Mesenchymal stem cell (in vitro differentiated cells and primary cell): Measurements from ENCODE around the gene BTBD17.
A peak's percentile ranks its signal among the peaks of the same experiment; 100 is the strongest.

Experiments
- DNase-seq: peaks from one replicate; pipeline ENCODE4 v3.0.0-alpha.2; 2013
- H2AFZ ChIP-seq: one replicate; pipeline ENCODE4 v1.6.1; 2013; ENCODE audit warnings: low read depth, mild to moderate bottlenecking, control low read depth, inconsistent platforms, low read length, moderate library complexity
- H2AK5ac ChIP-seq: 2 replicates; pipeline ENCODE4 v1.6.1; 2013; ENCODE audit warnings: low read length, moderate library complexity, mild to moderate bottlenecking, inconsistent platforms; ENCODE audit not compliant: severe bottlenecking
- H2BK120ac ChIP-seq: one replicate; pipeline ENCODE4 v1.6.1; 2013; ENCODE audit warnings: low read depth, mild to moderate bottlenecking, inconsistent platforms, low read length, moderate library complexity
- H2BK12ac ChIP-seq, 2 experiments: one replicate each; pipeline ENCODE4 v1.6.1; 2013; ENCODE audit warnings: inconsistent platforms in 2 of 2, low read length in 2 of 2, mild to moderate bottlenecking in 2 of 2, moderate library complexity in 2 of 2, control low read depth in 1 of 2
- H2BK15ac ChIP-seq: one replicate; pipeline ENCODE4 v1.6.1; 2013; ENCODE audit warnings: mild to moderate bottlenecking, low read depth, inconsistent platforms; ENCODE audit not compliant: poor library complexity, severe bottlenecking
- H2BK5ac ChIP-seq: 2 replicates; pipeline ENCODE4 v1.6.1; 2013; ENCODE audit warnings: low read depth, mild to moderate bottlenecking, low read length, control low read depth, inconsistent platforms; ENCODE audit not compliant: poor library complexity, severe bottlenecking
- H3K14ac ChIP-seq, 2 experiments: one replicate each; pipeline ENCODE4 v1.6.1; 2013; ENCODE audit warnings: inconsistent platforms in 2 of 2, low read length in 2 of 2, control low read depth in 1 of 2, mild to moderate bottlenecking in 1 of 2, moderate library complexity in 1 of 2
- H3K18ac ChIP-seq, 2 experiments: one replicate each; pipeline ENCODE4 v1.6.1; 2013; ENCODE audit warnings: inconsistent platforms in 2 of 2, low read length in 2 of 2, control low read depth in 1 of 2, low read depth in 1 of 2, mild to moderate bottlenecking in 1 of 2
- H3K23ac ChIP-seq, 2 experiments: one replicate each; pipeline ENCODE4 v1.6.1; 2013; ENCODE audit warnings: inconsistent platforms in 2 of 2, low read length in 2 of 2, mild to moderate bottlenecking in 2 of 2, moderate library complexity in 2 of 2, control low read depth in 1 of 2
- H3K27ac ChIP-seq: 2 replicates; pipeline ENCODE4 v1.5.1; 2013; ENCODE audit warnings: mild to moderate bottlenecking, moderate library complexity, low read length, control low read depth, inconsistent platforms; ENCODE audit not compliant: poor library complexity, severe bottlenecking
- H3K27me3 ChIP-seq, 2 experiments: 2 replicates each; pipeline versions ENCODE4 v1.6.1 to v1.7.0; 2013; ENCODE audit warnings: low read length in 2 of 2, mild to moderate bottlenecking in 2 of 2, moderate library complexity in 2 of 2, control low read depth in 1 of 2, inconsistent platforms in 1 of 2; ENCODE audit not compliant: control insufficient read depth in 1 of 2, insufficient read depth in 1 of 2
- H3K36me3 ChIP-seq, 2 experiments: 2 replicates each; pipeline versions ENCODE4 v1.6.1 to v1.7.0; 2013; ENCODE audit warnings: low read length in 2 of 2, control low read depth in 1 of 2, inconsistent platforms in 1 of 2, low read depth in 1 of 2, mild to moderate bottlenecking in 1 of 2; ENCODE audit not compliant: insufficient read depth in 2 of 2, control insufficient read depth in 1 of 2
- H3K4ac ChIP-seq, 2 experiments: one replicate each; pipeline ENCODE4 v1.6.1; 2013; ENCODE audit warnings: inconsistent platforms in 2 of 2, low read length in 2 of 2, mild to moderate bottlenecking in 2 of 2, moderate library complexity in 2 of 2, control low read depth in 1 of 2, low read depth in 1 of 2
- H3K4me1 ChIP-seq: 2 replicates; pipeline ENCODE4 v1.6.1; 2013; ENCODE audit warnings: low read depth, low read length, control low read depth; ENCODE audit not compliant: control insufficient read depth, insufficient read depth
- H3K4me2 ChIP-seq: 2 replicates; pipeline ENCODE4 v1.6.1; 2013; ENCODE audit warnings: low read length, mild to moderate bottlenecking, inconsistent platforms; ENCODE audit not compliant: poor library complexity, severe bottlenecking
- H3K4me3 ChIP-seq, 2 experiments: 2 replicates each; pipeline versions ENCODE4 v1.5.1 to v1.7.0; 2013; ENCODE audit warnings: low read length in 2 of 2, mild to moderate bottlenecking in 2 of 2, control low read depth in 1 of 2, low read depth in 1 of 2; ENCODE audit not compliant: insufficient read depth in 1 of 2
- H3K79me1 ChIP-seq: replicated peaks from 2 replicates; pipeline ENCODE4 v1.6.1; 2013; ENCODE audit warnings: mild to moderate bottlenecking, control low read depth, low read length, inconsistent platforms; ENCODE audit not compliant: poor library complexity, severe bottlenecking
- H3K9ac ChIP-seq: 2 replicates; pipeline ENCODE4 v1.7.0; 2013; ENCODE audit warnings: mild to moderate bottlenecking, low read length, moderate library complexity
- H3K9me3 ChIP-seq: 2 replicates; pipeline ENCODE4 v1.7.0; 2013; ENCODE audit warnings: mild to moderate bottlenecking, low read length; ENCODE audit not compliant: control insufficient read depth
- H4K8ac ChIP-seq: one replicate; pipeline ENCODE4 v1.6.1; 2013; ENCODE audit warnings: inconsistent platforms, mild to moderate bottlenecking, low read length, moderate library complexity
- H4K91ac ChIP-seq: one replicate; pipeline ENCODE4 v1.6.1; 2013; ENCODE audit warnings: mild to moderate bottlenecking, low read length, inconsistent platforms
- WGBS: methylation state at CpG from one replicate; pipeline ENCODE4 v1.1.7; 2013; ENCODE audit warnings: mixed read lengths; 5-methylcytosine and 5-hydroxymethylcytosine counted together

BTBD17 gene

GRCh38 chr17:74373838-74374606 is 12.4 kb upstream of the BTBD17 start:
- no peak overlapping the region for H2BK12ac ChIP-seq

GRCh38 chr17:74372426-74372825 is 10.8 kb upstream of the BTBD17 start:
- H3K23ac ChIP-seq: no peak overlapping the region
- peaks cover 43 to 82% of the 10 kb centered on the region in 2 experiments for H3K27me3 ChIP-seq
- H2BK5ac ChIP-seq: no peak overlapping the region
- H3K4ac ChIP-seq: no peak overlapping the region
- no peaks in the 10 kb centered on the region for H3K36me3 ChIP-seq
- 89% methylated on average over 9 of the region's 9 CpGs for WGBS
- H4K8ac ChIP-seq: no peak overlapping the region
- no peak overlapping the region for H3K18ac ChIP-seq
- no peak overlapping the region for H3K4me2 ChIP-seq
- no peak overlapping the region for H2BK120ac ChIP-seq
- no peaks in the 10 kb centered on the region for H3K9me3 ChIP-seq
- no peak overlapping the region for H4K91ac ChIP-seq
- peaks cover 4% of the 10 kb centered on the region for H3K4me1 ChIP-seq
- no peak overlapping the region for H2AFZ ChIP-seq
- no peak overlapping the region for H3K9ac ChIP-seq
- H2BK12ac ChIP-seq: no peak overlapping the region
- DNase-seq: no peak
- H3K14ac ChIP-seq: no peak overlapping the region
- H2AK5ac ChIP-seq: no peak overlapping the region
- no peaks in the 10 kb centered on the region for H3K79me1 ChIP-seq
- no peak overlapping the region for H2BK15ac ChIP-seq
- no peak overlapping the region for H3K4me3 ChIP-seq
- no peak overlapping the region for H3K27ac ChIP-seq

More at GRCh38 chr17:74373838-74374606, 12.4 kb upstream of the BTBD17 start:
- no peak overlapping the region for H2BK5ac ChIP-seq
- peaks cover 39 to 68% of the 10 kb centered on the region in 2 experiments for H3K27me3 ChIP-seq
- WGBS: 86% methylated on average over 15 of the region's 15 CpGs
- H2AFZ ChIP-seq: no peak overlapping the region
- H3K79me1 ChIP-seq: no peaks in the 10 kb centered on the region
- no peak overlapping the region for H3K4ac ChIP-seq
- H4K8ac ChIP-seq: no peak overlapping the region
- DNase-seq: peak; percentile 2
- no peaks in the 10 kb centered on the region for H3K36me3 ChIP-seq
- no peak overlapping the region for H3K18ac ChIP-seq
- no peak overlapping the region for H3K27ac ChIP-seq
- H4K91ac ChIP-seq: no peak overlapping the region
- H3K9me3 ChIP-seq: no peaks in the 10 kb centered on the region
- no peak overlapping the region for H3K4me2 ChIP-seq
- no peak overlapping the region for H3K14ac ChIP-seq
- H3K23ac ChIP-seq: no peak overlapping the region
- H2BK120ac ChIP-seq: no peak overlapping the region
- H2BK15ac ChIP-seq: no peak overlapping the region
- H3K9ac ChIP-seq: no peak overlapping the region
- H3K4me3 ChIP-seq: no peak overlapping the region
- H3K4me1 ChIP-seq: no peaks in the 10 kb centered on the region
- no peak overlapping the region for H2AK5ac ChIP-seq

- no peak overlapping the region for H2BK15ac ChIP-seq
- no peak overlapping the region for H4K91ac ChIP-seq
- no peak overlapping the region for H3K4me2 ChIP-seq
- 93% methylated on average over 26 of the region's 26 CpGs for WGBS
- H3K27ac ChIP-seq: no peak overlapping the region
- no peak overlapping the region for H3K14ac ChIP-seq
- H2AK5ac ChIP-seq: no peak overlapping the region
- H3K9me3 ChIP-seq: no peaks in the 10 kb centered on the region
- peaks cover 38 to 79% of the 10 kb centered on the region in 2 experiments for H3K27me3 ChIP-seq
- no peaks in the 10 kb centered on the region for H3K79me1 ChIP-seq
- no peak overlapping the region for H3K4ac ChIP-seq
- H2BK12ac ChIP-seq: no peak overlapping the region
- no peak overlapping the region for H2BK5ac ChIP-seq
- H3K9ac ChIP-seq: no peak overlapping the region
- H3K23ac ChIP-seq: no peak overlapping the region
- no peak overlapping the region for H2BK120ac ChIP-seq
- H3K4me3 ChIP-seq: no peak overlapping the region
- no peak overlapping the region for H4K8ac ChIP-seq
- no peak overlapping the region for H3K18ac ChIP-seq
- H3K36me3 ChIP-seq: no peaks in the 10 kb centered on the region
- DNase-seq: no peak
- H2AFZ ChIP-seq: no peak overlapping the region
- peaks cover 4% of the 10 kb centered on the region for H3K4me1 ChIP-seq
Observed at GRCh38 chr17:74371653-74372147, 10.0 kb upstream of the BTBD17 start.

- no peak overlapping the region for H2BK5ac ChIP-seq
- H3K18ac ChIP-seq: no peak overlapping the region
- peaks cover 35 to 78% of the 10 kb centered on the region in 2 experiments for H3K27me3 ChIP-seq
- H3K9ac ChIP-seq: no peak overlapping the region
- no peak overlapping the region for H3K4ac ChIP-seq
- H3K14ac ChIP-seq: no peak overlapping the region
- DNase-seq: no peak
- WGBS: 83% methylated on average over 17 of the region's 17 CpGs
- peaks cover 4% of the 10 kb centered on the region for H3K4me1 ChIP-seq
- H3K9me3 ChIP-seq: no peaks in the 10 kb centered on the region
- H3K23ac ChIP-seq: no peak overlapping the region
- H2BK15ac ChIP-seq: no peak overlapping the region
- no peaks in the 10 kb centered on the region for H3K36me3 ChIP-seq
- H2BK12ac ChIP-seq: no peak overlapping the region
- H3K4me2 ChIP-seq: no peak overlapping the region
- H4K8ac ChIP-seq: no peak overlapping the region
- peak overlapping the region in 1 of 2 experiments; percentile 15 for H3K4me3 ChIP-seq
- no peak overlapping the region for H2AK5ac ChIP-seq
- no peak overlapping the region for H3K27ac ChIP-seq
- H2BK120ac ChIP-seq: no peak overlapping the region
- H2AFZ ChIP-seq: no peak overlapping the region
- no peaks in the 10 kb centered on the region for H3K79me1 ChIP-seq
- no peak overlapping the region for H4K91ac ChIP-seq
Observed at GRCh38 chr17:74369665-74370490, 8.2 kb upstream of the BTBD17 start.
